ENCODE results near the gene REXO1.

The REXO1 gene

DNA sequence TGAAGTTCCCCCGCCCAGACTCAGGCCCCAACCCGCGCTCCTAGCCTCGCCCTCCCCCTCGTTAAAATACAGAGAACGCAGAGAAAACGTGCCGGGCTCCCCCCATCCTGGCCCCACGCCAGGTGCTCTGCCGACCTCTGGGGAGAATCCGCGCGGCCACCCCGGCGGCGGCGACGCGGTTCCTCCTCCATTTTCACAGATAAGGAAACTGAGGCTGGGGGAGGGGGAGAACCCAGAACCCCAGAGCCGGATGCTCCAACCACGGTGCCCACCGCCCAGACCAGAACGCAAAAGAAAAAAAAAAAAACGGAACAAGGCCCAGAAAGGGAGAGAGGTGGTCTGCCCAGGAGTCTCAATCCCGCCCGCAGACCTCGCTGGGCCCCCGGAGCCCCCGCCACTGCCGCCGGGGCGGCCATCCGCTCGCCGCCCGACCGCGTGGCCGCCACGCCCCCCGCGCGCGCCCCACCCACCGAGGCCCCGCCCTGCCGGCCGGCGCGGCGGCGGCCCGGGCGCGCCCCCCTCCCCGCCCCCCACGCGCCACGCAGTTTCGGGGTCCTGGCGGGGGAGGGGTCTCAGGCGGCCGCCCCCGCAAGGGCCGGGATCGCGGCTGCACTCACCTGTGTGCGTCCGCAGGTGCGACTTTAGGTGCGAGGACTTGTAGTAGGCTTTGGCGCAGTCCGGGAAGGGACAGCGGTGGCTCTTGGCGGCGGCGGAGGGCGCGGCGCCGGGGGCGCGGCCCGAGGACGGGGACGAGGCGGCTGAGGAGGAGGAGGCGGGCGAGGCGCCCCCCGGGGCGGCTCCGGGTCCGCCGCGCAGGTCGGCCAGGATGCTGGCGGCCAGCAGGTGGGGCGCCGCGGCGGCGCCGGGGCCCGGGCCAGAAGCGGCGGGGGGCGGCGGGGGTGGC is 14.4 kb upstream of the REXO1 start:
- DNase-seq (ENCODE audit: extremely low spot score) = peak; percentile 72
- TF ChIP-seq, protein P1, sequence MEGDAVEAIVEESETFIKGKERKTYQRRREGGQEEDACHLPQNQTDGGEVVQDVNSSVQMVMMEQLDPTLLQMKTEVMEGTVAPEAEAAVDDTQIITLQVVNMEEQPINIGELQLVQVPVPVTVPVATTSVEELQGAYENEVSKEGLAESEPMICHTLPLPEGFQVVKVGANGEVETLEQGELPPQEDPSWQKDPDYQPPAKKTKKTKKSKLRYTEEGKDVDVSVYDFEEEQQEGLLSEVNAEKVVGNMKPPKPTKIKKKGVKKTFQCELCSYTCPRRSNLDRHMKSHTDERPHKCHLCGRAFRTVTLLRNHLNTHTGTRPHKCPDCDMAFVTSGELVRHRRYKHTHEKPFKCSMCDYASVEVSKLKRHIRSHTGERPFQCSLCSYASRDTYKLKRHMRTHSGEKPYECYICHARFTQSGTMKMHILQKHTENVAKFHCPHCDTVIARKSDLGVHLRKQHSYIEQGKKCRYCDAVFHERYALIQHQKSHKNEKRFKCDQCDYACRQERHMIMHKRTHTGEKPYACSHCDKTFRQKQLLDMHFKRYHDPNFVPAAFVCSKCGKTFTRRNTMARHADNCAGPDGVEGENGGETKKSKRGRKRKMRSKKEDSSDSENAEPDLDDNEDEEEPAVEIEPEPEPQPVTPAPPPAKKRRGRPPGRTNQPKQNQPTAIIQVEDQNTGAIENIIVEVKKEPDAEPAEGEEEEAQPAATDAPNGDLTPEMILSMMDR (IDR thresholded peaks at IDR 0.05; ENCODE audit: control extremely low read depth, extremely low read depth, low read depth, missing control alignments) = no peak
- ChIA-PET CTCF (no interaction called here), POLR2A (no interaction called here)

DNA sequence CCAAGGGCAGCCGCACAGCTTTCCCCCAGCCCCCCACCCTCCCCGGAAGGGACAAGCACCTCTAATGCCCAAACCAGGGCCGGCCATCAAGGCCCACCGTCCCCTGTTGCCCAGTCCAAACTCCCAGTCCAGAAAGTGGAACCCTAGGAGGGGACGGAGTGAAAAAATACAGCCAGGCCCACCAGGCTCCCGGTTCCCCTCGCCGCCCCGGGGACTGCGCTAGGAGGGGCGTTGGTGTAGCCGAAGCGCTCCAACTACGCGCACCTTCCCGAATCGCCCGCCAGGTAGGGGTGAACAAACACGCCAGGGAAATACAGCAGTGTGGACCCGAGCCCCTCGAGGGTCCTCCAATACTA is 13.8 kb upstream of the REXO1 start:
- POLR2A ChIA-PET = no interaction called here
- DNase-seq (ENCODE audit: extremely low spot score) = no peak
- TF ChIP-seq, protein P1 (IDR thresholded peaks at IDR 0.05; ENCODE audit: control extremely low read depth, extremely low read depth, low read depth, missing control alignments) = no peak
- CTCF ChIA-PET = no interaction called here

DNA sequence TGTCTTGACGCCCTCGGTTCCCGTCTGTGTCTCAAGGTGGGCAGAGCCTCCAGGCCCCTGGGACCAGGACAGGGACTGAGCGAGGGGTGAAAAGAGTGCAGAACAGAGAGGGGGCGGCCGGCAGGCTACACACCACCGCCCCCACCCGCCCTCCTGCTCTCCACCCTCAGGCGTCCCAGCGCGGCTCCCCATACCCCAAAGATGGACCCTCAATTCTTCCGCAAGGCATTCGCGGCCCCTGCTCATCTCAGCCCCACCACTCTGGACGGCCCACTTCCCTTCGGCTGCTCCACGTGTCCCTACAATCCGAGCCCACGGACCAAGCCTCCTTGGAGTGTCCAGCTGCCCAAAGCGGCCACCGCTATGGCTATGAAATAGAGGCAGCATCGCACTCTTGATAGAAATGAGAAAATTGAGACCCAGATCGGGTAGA is 13.3 kb upstream of the REXO1 start:
- POLR2A ChIA-PET = no interaction called here
- CTCF ChIA-PET = no interaction called here
- DNase-seq (ENCODE audit: extremely low spot score) = no peak
- TF ChIP-seq, protein P1 (IDR thresholded peaks at IDR 0.05; ENCODE audit: control extremely low read depth, extremely low read depth, low read depth, missing control alignments) = no peak

DNA sequence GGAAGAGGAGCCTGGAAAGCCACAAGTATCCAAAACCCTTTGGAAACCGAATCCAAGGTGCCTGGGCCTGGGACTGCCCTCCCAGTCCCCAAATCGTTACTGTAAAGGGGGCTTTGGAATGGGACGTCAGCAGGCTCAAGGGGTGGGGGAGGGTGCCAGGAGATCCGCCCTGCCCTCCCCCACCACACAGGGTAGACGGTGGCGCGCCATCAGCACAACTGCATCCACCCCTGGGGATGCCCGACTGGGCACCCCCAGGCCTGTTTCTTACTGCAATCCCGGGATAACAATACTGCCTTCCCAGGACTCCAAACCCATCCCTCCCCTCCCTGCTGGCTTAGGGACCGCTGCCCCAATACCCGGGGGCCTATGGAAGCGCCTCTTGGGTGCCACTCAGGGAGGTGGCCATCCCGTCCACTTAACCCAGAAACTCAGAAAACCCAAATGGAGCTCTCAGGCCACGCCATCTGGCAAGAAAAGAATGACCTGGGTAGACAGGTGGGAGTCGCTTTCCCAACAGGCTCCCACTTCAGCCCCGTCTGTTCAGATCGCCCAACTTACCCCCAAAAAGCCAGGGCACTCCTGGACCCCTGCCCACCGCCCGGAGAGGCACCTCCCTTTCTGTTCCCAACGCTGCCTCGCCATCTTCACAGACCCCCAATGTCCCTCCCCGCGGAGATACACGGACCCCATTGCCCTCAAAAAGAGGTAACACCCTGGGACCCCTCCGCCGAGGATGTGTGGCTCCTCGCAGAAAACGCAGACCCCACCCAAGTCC is 12.7 kb upstream of the REXO1 start:
- TF ChIP-seq, protein P1 (IDR thresholded peaks at IDR 0.05; ENCODE audit: control extremely low read depth, extremely low read depth, low read depth, missing control alignments) = no peak
- POLR2A ChIA-PET = no interaction called here
- CTCF ChIA-PET = no interaction called here
- DNase-seq (ENCODE audit: extremely low spot score) = no peak

DNA sequence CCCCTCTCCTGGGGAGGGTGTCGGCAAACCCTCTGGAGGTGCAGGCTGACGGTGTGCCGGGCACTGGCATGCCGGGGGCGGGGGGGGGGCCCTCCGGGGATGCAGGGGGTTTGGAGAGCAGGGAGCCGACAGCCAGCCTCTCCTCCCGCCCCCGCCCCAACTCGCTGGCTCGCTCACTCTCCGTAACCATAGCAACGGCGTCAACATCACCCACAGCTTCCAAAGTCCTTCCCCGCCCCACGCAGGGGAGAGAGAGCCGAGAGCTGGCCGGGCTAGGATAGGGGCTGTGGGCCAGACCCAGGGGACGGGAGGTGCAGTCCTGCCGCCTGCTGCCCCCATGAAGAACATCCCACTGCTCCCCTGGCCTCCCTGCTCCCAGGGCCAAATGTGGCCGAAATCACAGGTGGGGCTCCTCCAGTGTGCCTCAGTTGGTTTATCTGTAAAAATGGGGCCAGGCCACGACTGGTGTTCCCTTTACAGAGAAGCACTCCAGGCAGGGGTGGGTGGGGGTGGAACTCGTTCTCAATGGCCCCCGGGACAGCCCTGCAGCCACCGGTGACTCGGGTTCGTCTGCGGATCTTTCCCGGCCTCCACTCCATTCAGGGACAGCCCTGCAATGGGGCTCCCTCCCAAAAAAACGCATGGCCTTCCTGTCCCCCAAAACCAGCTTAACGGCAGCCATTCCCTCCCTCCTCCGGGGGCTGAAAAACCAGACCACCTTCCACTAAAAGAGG is 11.9 kb upstream of the REXO1 start:
- CTCF ChIA-PET = no interaction called here
- POLR2A ChIA-PET = interaction anchor here (0.6 to 0.7 kb wide), 2 partner anchors 11 to 408 kb away, joined by 5 to 8 read pairs; no protein-coding TSS in a partner anchor
- DNase-seq (ENCODE audit: extremely low spot score) = peak; percentile 44
- TF ChIP-seq, protein P1 (IDR thresholded peaks at IDR 0.05; ENCODE audit: control extremely low read depth, extremely low read depth, low read depth, missing control alignments) = no peak

DNA sequence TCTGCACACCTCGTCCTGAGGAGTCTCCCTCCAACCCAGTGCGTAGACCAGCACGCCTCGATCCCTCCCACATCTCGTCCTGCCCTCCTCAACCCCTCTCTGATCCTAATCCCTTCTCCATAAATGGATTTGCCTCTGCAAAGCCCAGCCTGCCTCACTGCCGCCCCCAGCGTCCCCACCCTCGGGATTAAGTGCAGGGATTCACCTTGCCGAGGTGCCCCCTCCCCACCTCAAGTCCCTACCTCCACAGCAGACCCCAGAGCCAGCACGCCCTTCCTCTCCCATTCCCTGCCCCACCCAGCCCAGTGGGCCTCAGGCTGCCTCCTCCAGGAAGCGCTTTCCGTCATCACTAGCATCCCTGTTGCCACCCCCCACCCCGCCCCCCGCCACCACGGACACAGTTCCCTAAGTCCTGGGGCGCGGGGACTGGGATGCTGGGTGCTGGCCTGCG is 11.1 kb upstream of the REXO1 start:
- ChIA-PET POLR2A (interaction anchor here (0.5 kb wide), 1 partner anchor 195 kb away, joined by 3 read pairs; no protein-coding TSS in a partner anchor), CTCF (interaction anchor here (2.6 to 3.2 kb wide), 2 partner anchors 17 to 21 kb away, joined by 9 to 12 read pairs; no protein-coding TSS in a partner anchor)
- TF ChIP-seq, protein P1 (IDR thresholded peaks at IDR 0.05; ENCODE audit: control extremely low read depth, extremely low read depth, low read depth, missing control alignments) = no peak
- no peak for DNase-seq (ENCODE audit: extremely low spot score)
